Sigmoid colon (tissue), 4 donors: ENCODE measurements around the gene LAMB1.

Source experiments
- POLR2A ChIP-seq, 2 donors: fragments of 450-650 bp; IDR thresholded peaks; one replicate each; pipeline ENCODE4 v1.6.1; 2016; ENCODE audit warnings: antibody characterized with exemption in 2 of 2, mild to moderate bottlenecking in 2 of 2, moderate library complexity in 2 of 2
- POLR2AphosphoS5 ChIP-seq, 4 donors: sonication (generic); formaldehyde crosslinking; IDR thresholded peaks; one replicate each; pipeline ENCODE4 v1.6.1; 2017; ENCODE audit warnings: antibody characterized with exemption in 4 of 4
- TF ChIP-seq, protein P1 (sequence below), 4 experiments: fragments of 450-650 bp in 3 of 4; fragments of 200-600 bp in 1 of 4; IDR thresholded peaks; one replicate each; pipeline ENCODE4 v1.5.1; 2016 to 2019; ENCODE audit warnings: antibody characterized with exemption in 4 of 4, mild to moderate bottlenecking in 3 of 4, moderate library complexity in 2 of 4

- TF ChIP-seq, protein P1, sequence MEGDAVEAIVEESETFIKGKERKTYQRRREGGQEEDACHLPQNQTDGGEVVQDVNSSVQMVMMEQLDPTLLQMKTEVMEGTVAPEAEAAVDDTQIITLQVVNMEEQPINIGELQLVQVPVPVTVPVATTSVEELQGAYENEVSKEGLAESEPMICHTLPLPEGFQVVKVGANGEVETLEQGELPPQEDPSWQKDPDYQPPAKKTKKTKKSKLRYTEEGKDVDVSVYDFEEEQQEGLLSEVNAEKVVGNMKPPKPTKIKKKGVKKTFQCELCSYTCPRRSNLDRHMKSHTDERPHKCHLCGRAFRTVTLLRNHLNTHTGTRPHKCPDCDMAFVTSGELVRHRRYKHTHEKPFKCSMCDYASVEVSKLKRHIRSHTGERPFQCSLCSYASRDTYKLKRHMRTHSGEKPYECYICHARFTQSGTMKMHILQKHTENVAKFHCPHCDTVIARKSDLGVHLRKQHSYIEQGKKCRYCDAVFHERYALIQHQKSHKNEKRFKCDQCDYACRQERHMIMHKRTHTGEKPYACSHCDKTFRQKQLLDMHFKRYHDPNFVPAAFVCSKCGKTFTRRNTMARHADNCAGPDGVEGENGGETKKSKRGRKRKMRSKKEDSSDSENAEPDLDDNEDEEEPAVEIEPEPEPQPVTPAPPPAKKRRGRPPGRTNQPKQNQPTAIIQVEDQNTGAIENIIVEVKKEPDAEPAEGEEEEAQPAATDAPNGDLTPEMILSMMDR (IDR thresholded peaks at IDR 0.05): no peak
- TF ChIP-seq POLR2A (IDR thresholded peaks at IDR 0.05) (no peak), POLR2AphosphoS5 (IDR thresholded peaks at IDR 0.05) (no peak)
Measured at GRCh38 chr7:107994421-107995030, 8.4 kb downstream of the LAMB1 start.
